Hindlimb muscle (tissue), 1 donor: ENCODE measurements around the gene BPIFB4. TPM values are rescaled to one million over a fixed set of nuclear protein-coding genes. Genes with fewer than 3 reads are reported as not detected.
"Not testable (repeated sequence)": the region's sequence is repeated elsewhere in the genome, so short reads cannot be mapped to it uniquely, and the experiment has no call there.

ENCODE experiments used
- DNase-seq: peaks from one replicate; pipeline ENCODE4 v3.0.0-alpha.2; 2013
- polyA plus RNA-seq: library from polyadenylated mRNA; unstranded; fragments of 120-200 nt; gene quantifications from one replicate; pipeline ENCODE4 v1.2.1, GENCODE V29; 2013; ENCODE audit not compliant: insufficient read length

Gene BPIFB4
- polyA plus RNA-seq = 0.23 TPM

- no peak for DNase-seq
Observed at GRCh38 chr20:33079259-33079658, at the start of gene BPIFB4. Gene BPIFB4, plus strand, starts transcription at chr20:33079643. Its CDS starts 1,884 bp downstream, at chr20:33081527.

GRCh38 chr20:33030076-33030475 lies 49.4 kb upstream of the BPIFB4 start:
- DNase-seq = no peak

GRCh38 chr20:33030569-33030968 lies 48.9 kb upstream of the BPIFB4 start:
- no peak for DNase-seq

GRCh38 chr20:33031531-33031930 lies 47.9 kb upstream of the BPIFB4 start, which contains the start of gene BPIFB6:
Gene BPIFB6, plus strand, starts transcription at chr20:33031648. Its CDS starts 0 bp downstream, at chr20:33031648.
- no peak for DNase-seq

GRCh38 chr20:33032555-33032954 lies 46.9 kb upstream of the BPIFB4 start:
- no peak for DNase-seq

- DNase-seq = no peak
Observed at GRCh38 chr20:33033381-33033780, 46.1 kb upstream of the BPIFB4 start.

GRCh38 chr20:33034115-33034514 lies 45.3 kb upstream of the BPIFB4 start:
- DNase-seq = no peak

GRCh38 chr20:33034901-33035492 lies 44.4 kb upstream of the BPIFB4 start:
- DNase-seq = no peak

- no peak for DNase-seq
Observed at GRCh38 chr20:33037456-33037855, 42.0 kb upstream of the BPIFB4 start.

- no peak for DNase-seq
Observed at GRCh38 chr20:33038243-33038642, 41.2 kb upstream of the BPIFB4 start.

GRCh38 chr20:33042430-33042829 lies 37.0 kb upstream of the BPIFB4 start:
- no peak for DNase-seq

- no peak for DNase-seq
Observed at GRCh38 chr20:33042983-33043730, 36.3 kb upstream of the BPIFB4 start.

GRCh38 chr20:33043731-33044181 lies 35.7 kb upstream of the BPIFB4 start:
- no peak for DNase-seq

GRCh38 chr20:33045129-33045721 lies 34.2 kb upstream of the BPIFB4 start:
- not testable (repeated sequence) for DNase-seq

- DNase-seq = no peak
Observed at GRCh38 chr20:33046412-33046811, 33.0 kb upstream of the BPIFB4 start.

- DNase-seq = no peak
Observed at GRCh38 chr20:33051333-33051732, 28.1 kb upstream of the BPIFB4 start.

GRCh38 chr20:33053291-33054106 lies 25.9 kb upstream of the BPIFB4 start, which contains the start of gene BPIFB3:
Gene BPIFB3, plus strand, starts transcription at chr20:33053903. Its CDS starts 1,533 bp downstream, at chr20:33055436.
- DNase-seq = no peak

GRCh38 chr20:33054381-33054780 lies 25.1 kb upstream of the BPIFB4 start:
- DNase-seq = no peak

GRCh38 chr20:33054791-33055190 lies 24.7 kb upstream of the BPIFB4 start:
- DNase-seq = no peak

- DNase-seq = no peak
Observed at GRCh38 chr20:33059136-33059535, 20.3 kb upstream of the BPIFB4 start.

- DNase-seq = no peak
Observed at GRCh38 chr20:33059741-33060390, 19.6 kb upstream of the BPIFB4 start.

- DNase-seq = no peak
Observed at GRCh38 chr20:33061658-33062028, 17.8 kb upstream of the BPIFB4 start.
